ENCODE data around the gene MPZL1. TPM values are rescaled to one million over a fixed set of nuclear protein-coding genes. Genes with fewer than 3 reads are reported as not detected.

MPZL1 gene
- total and polyA plus RNA-seq, 2 of the 13 experiments (the other 11 are each of a cell fraction or from before 2014, with no cell fraction given) = 38.0 to 68.7 TPM

DNA sequence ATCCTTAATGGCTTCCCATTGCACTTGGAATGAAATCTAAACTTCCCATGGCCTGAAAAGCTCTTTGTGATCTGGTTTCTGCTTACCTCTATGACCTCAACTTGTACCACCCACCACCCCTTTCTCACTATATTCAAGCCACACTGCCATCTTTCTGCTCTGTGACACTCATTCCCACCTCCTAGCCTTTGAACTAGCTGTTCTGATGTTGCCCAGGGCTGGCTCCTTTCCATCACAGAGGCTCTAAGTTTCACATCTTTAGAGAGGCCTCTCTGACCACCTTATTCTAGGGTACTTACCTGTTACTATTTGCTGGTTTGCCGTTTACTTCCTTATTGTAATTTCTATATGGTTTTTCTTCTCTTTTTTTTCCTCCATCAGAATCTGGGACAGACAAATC lies 4.2 kb downstream of the MPZL1 start:
- H2AFZ ChIP-seq (ENCODE audit: low read length) = no peak overlapping the region
- FAIRE-seq = no peak
- H3K79me2 ChIP-seq (ENCODE audit: insufficient read depth, low read length) = peaks cover 67% of the 10 kb centered on the region
- peaks cover 3% of the 10 kb centered on the region for H4K20me1 ChIP-seq (ENCODE audit: insufficient read depth, low read length)
- H3K9me3 ChIP-seq (ENCODE audit: low read length) = no peaks in the 10 kb centered on the region
- no peak overlapping the region for H3K27ac ChIP-seq (ENCODE audit: extremely low read length, insufficient read depth, low read length)
- no TSS peak for BruUV-seq (replicated peaks)
- no peaks in the 10 kb centered on the region for H3K27me3 ChIP-seq (ENCODE audit: control insufficient read depth in 1 of 2, insufficient read depth in 2 of 2, low read length in 2 of 2)
- POLR2A ChIA-PET = no interaction called here
- H3K4me1 ChIP-seq (ENCODE audit: insufficient read depth, low read length) = peaks cover 35% of the 10 kb centered on the region
- intact Hi-C loops (cut with micrococcal nuclease; ENCODE audit: unreplicated experiment) = no loop called here
- peaks cover 1 to 11% of the 10 kb centered on the region in 2 experiments; a peak in 2 of 5 replicates for H3K36me3 ChIP-seq (replicated peaks in 1 of 2; ENCODE audit: control insufficient read depth in 1 of 2, insufficient read depth in 2 of 2, low read length in 2 of 2)
- no peak for DNase-seq (ENCODE audit: low spot score)
- ATAC-seq = no peak
- H3K4me3 ChIP-seq (replicated peaks in 1 of 3; ENCODE audit: insufficient read depth in 1 of 3, low read depth in 2 of 3, low read length in 3 of 3) = no peak overlapping the region
- in situ Hi-C loops (cut with HindIII; ENCODE audit: extremely low pct_ligation_motif_present, low pct_unique_long_range_greater_than_20kb) = no loop called here
- 39% methylated on average over 1 of the region's 1 CpG for whole genome bisulfite sequencing (ENCODE audit: low lambda C conversion rate)
- no peak overlapping the region for H3K9ac ChIP-seq (ENCODE audit: insufficient read depth, low read depth, low read length)
- CTCF ChIA-PET (ENCODE audit: low intra/inter-chr PET ratio, low total read pairs) = no interaction called here
- H3K4me2 ChIP-seq (ENCODE audit: low read depth, low read length) = peak overlapping the region; percentile 8; the same call in 1 of the 2 replicates
- TF ChIP-seq, protein P1, sequence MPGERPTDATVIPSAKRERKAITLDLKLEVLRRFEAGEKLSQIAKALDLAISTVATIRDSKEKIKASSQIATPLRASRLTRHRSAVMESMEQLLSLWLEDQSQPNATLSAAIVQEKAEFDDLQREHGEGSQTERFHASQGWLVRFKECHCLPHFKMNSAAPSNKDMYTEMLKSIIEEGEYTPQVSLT (CRISPR knock-in tag; IDR thresholded peaks at IDR 0.05; ENCODE audit: borderline replicate concordance, low read depth) = no peak
- TF ChIP-seq ZNF143 (CRISPR knock-in tag; IDR thresholded peaks at IDR 0.05) (no peak), FOXP1 (IDR thresholded peaks at IDR 0.05) (no peak), FOXP1 (CRISPR knock-in tag; IDR thresholded peaks at IDR 0.05) (no peak), ZBTB7B (CRISPR knock-in tag; IDR thresholded peaks at IDR 0.05) (no peak), NFKB2 (CRISPR knock-in tag; IDR thresholded peaks at IDR 0.05; ENCODE audit: borderline replicate concordance) (no peak), SMAD1 (CRISPR knock-in tag; IDR thresholded peaks at IDR 0.05; ENCODE audit: borderline replicate concordance, low read depth) (no peak), ZFP37 (CRISPR knock-in tag; IDR thresholded peaks at IDR 0.05; ENCODE audit: borderline replicate concordance) (no peak), TARDBP (CRISPR knock-in tag; IDR thresholded peaks at IDR 0.05) (no peak), NFE2 (CRISPR knock-in tag; IDR thresholded peaks at IDR 0.05) (no peak), PLRG1 (conservative IDR thresholded peaks at IDR 0.05) (no peak), PHB2 (IDR thresholded peaks at IDR 0.05; ENCODE audit: partially characterized antibody) (no peak)
- TF ChIP-seq, protein P2, sequence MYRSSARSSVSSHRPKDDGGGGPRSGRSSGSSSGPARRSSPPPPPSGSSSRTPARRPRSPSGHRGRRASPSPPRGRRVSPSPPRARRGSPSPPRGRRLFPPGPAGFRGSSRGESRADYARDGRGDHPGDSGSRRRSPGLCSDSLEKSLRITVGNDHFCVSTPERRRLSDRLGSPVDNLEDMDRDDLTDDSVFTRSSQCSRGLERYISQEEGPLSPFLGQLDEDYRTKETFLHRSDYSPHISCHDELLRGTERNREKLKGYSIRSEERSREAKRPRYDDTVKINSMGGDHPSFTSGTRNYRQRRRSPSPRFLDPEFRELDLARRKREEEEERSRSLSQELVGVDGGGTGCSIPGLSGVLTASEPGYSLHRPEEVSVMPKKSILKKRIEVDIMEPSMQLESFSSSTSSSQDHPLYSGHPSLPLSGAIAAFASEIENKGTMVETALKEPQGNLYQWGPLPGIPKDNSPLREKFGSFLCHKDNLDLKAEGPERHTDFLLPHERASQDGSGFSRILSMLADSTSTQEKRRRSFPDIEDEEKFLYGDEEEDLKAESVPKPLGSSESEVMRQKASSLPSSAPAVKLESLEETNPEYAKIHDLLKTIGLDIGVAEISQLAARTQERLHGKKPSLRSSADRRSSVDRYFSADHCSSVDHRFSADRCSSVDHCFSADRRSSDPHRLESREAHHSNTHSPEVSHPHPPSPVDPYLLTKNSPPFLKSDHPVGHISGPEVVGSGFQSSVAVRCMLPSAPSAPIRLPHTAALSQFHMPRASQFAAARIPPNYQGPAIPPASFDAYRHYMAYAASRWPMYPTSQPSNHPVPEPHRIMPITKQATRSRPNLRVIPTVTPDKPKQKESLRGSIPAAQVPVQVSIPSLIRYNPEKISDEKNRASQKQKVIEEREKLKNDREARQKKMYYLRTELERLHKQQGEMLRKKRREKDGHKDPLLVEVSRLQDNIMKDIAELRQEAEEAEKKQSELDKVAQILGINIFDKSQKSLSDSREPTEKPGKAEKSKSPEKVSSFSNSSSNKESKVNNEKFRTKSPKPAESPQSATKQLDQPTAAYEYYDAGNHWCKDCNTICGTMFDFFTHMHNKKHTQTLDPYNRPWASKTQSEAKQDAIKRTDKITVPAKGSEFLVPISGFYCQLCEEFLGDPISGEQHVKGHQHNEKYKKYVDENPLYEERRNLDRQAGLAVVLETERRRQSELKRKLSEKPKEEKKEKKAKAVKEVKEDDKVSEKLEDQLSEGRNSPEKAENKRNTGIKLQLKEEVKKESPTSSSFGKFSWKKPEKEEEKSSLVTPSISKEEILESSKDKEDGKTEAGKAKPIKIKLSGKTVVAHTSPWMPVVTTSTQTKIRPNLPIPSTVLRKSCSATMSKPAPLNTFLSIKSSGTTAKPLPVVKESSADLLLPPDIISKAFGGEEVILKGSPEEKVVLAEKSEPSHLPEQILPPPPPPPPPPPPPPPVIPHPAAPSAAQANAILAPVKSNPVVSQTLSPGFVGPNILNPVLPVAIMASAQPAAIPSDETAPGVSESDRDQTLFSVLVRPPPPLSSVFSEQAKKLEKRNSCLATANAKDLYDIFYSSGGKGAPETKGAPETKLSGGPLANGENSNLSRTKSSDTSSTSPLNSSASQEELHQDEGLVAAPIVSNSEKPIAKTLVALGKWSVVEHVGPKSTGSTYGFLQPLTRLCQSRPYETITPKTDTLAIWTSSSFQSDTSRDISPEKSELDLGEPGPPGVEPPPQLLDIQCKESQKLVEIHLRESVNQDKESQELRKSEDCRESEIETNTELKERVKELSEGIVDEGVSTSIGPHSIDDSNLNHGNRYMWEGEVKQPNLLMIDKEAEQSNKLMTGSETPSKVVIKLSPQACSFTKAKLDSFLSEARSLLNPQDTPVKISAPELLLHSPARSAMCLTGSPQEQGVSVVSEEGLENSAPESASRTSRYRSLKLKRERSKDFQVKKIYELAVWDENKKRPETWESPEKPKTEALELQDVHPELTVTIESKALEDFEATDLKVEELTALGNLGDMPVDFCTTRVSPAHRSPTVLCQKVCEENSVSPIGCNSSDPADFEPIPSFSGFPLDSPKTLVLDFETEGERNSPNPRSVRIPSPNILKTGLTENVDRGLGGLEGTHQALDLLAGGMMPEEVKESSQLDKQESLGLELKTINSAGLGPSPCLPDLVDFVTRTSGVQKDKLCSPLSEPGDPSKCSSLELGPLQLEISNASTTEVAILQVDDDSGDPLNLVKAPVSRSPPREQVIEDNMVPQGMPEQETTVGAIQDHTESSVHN (CRISPR knock-in tag; IDR thresholded peaks at IDR 0.05) = no peak
- TF ChIP-seq, protein P3, sequence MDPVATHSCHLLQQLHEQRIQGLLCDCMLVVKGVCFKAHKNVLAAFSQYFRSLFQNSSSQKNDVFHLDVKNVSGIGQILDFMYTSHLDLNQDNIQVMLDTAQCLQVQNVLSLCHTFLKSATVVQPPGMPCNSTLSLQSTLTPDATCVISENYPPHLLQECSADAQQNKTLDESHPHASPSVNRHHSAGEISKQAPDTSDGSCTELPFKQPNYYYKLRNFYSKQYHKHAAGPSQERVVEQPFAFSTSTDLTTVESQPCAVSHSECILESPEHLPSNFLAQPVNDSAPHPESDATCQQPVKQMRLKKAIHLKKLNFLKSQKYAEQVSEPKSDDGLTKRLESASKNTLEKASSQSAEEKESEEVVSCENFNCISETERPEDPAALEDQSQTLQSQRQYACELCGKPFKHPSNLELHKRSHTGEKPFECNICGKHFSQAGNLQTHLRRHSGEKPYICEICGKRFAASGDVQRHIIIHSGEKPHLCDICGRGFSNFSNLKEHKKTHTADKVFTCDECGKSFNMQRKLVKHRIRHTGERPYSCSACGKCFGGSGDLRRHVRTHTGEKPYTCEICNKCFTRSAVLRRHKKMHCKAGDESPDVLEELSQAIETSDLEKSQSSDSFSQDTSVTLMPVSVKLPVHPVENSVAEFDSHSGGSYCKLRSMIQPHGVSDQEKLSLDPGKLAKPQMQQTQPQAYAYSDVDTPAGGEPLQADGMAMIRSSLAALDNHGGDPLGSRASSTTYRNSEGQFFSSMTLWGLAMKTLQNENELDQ (CRISPR knock-in tag; IDR thresholded peaks at IDR 0.05; ENCODE audit: borderline replicate concordance) = no peak
- TF ChIP-seq, protein P4, sequence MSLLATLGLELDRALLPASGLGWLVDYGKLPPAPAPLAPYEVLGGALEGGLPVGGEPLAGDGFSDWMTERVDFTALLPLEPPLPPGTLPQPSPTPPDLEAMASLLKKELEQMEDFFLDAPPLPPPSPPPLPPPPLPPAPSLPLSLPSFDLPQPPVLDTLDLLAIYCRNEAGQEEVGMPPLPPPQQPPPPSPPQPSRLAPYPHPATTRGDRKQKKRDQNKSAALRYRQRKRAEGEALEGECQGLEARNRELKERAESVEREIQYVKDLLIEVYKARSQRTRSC (CRISPR knock-in tag; IDR thresholded peaks at IDR 0.05; ENCODE audit: low read depth) = no peak
